ENCODE measurements around the gene PPM1L.

Gene PPM1L

GRCh38 chr3:160773722-160774121, 17.7 kb downstream of the PPM1L start:
- Histone ChIP-seq H4K20me1 (ENCODE audit: insufficient read depth) (no peaks in the 10 kb centered on the region), H2AFZ (ENCODE audit: low read depth) (no peak overlapping the region), H3K4me3 (IDR thresholded peaks at IDR 0.05; ENCODE audit: insufficient read depth, low read depth, low read length) (no peak overlapping the region), H3K9ac (no peak overlapping the region), H3K4me2 (peak overlapping the region; percentile 30), H3K27ac (peak overlapping the region; percentile 37; the same call in 1 of the 2 replicates), H3K79me2 (ENCODE audit: insufficient read depth, low read depth) (peaks cover 52% of the 10 kb centered on the region), H3K36me3 (ENCODE audit: insufficient read depth) (no peaks in the 10 kb centered on the region), H3K27me3 (ENCODE audit: insufficient read depth, low read depth) (no peaks in the 10 kb centered on the region), H3K4me1 (ENCODE audit: low read depth, poor library complexity, severe bottlenecking) (peaks cover 54% of the 10 kb centered on the region)
- no peak for TF ChIP-seq CTCF (conservative IDR thresholded peaks at IDR 0.05; ENCODE audit: low read depth, low read length)

- TF ChIP-seq CTCF (conservative IDR thresholded peaks at IDR 0.05; ENCODE audit: low read depth, low read length), result no peak
- Histone ChIP-seq H3K9ac (no peak overlapping the region), H3K27ac (peak overlapping the region; percentile 37; the same call in 1 of the 2 replicates), H3K4me1 (ENCODE audit: low read depth, poor library complexity, severe bottlenecking) (peaks cover 59% of the 10 kb centered on the region), H3K79me2 (ENCODE audit: insufficient read depth, low read depth) (peaks cover 52% of the 10 kb centered on the region), H4K20me1 (ENCODE audit: insufficient read depth) (no peaks in the 10 kb centered on the region), H3K4me2 (peak overlapping the region; percentile 30), H3K4me3 (IDR thresholded peaks at IDR 0.05; ENCODE audit: insufficient read depth, low read depth, low read length) (no peak overlapping the region), H3K27me3 (ENCODE audit: insufficient read depth, low read depth) (no peaks in the 10 kb centered on the region), H3K36me3 (ENCODE audit: insufficient read depth) (no peaks in the 10 kb centered on the region), H2AFZ (ENCODE audit: low read depth) (no peak overlapping the region)
Observed at GRCh38 chr3:160774172-160774571, 18.1 kb downstream of the PPM1L start.

- Histone ChIP-seq H3K79me2 (ENCODE audit: insufficient read depth, low read depth) (peaks cover 48% of the 10 kb centered on the region; the same call in 1 of the 2 replicates), H3K4me1 (ENCODE audit: low read depth, poor library complexity, severe bottlenecking) (peaks cover 52% of the 10 kb centered on the region), H4K20me1 (ENCODE audit: insufficient read depth) (0 out of 2 replicates have a peak, but pooled peaks cover 3% of the 10 kb centered on the region), H3K4me3 (IDR thresholded peaks at IDR 0.05; ENCODE audit: insufficient read depth, low read depth, low read length) (no peak overlapping the region), H3K4me2 (peak overlapping the region; percentile 22), H3K36me3 (ENCODE audit: insufficient read depth) (no peaks in the 10 kb centered on the region), H3K9ac (no peak overlapping the region), H3K27ac (no peak overlapping the region), H3K27me3 (ENCODE audit: insufficient read depth, low read depth) (no peaks in the 10 kb centered on the region), H2AFZ (ENCODE audit: low read depth) (no peak overlapping the region)
- TF ChIP-seq CTCF (conservative IDR thresholded peaks at IDR 0.05; ENCODE audit: low read depth, low read length), result no peak
Observed at GRCh38 chr3:160778480-160778879, 22.4 kb downstream of the PPM1L start.

- TF ChIP-seq CTCF (conservative IDR thresholded peaks at IDR 0.05; ENCODE audit: low read depth, low read length), result no peak
- Histone ChIP-seq H2AFZ (ENCODE audit: low read depth) (no peak overlapping the region), H3K27ac (no peak overlapping the region), H3K4me3 (IDR thresholded peaks at IDR 0.05; ENCODE audit: insufficient read depth, low read depth, low read length) (no peak overlapping the region), H4K20me1 (ENCODE audit: insufficient read depth) (0 out of 2 replicates have a peak, but pooled peaks cover 3% of the 10 kb centered on the region), H3K9ac (no peak overlapping the region), H3K27me3 (ENCODE audit: insufficient read depth, low read depth) (no peaks in the 10 kb centered on the region), H3K4me2 (peak overlapping the region; percentile 22), H3K4me1 (ENCODE audit: low read depth, poor library complexity, severe bottlenecking) (peaks cover 48% of the 10 kb centered on the region), H3K36me3 (ENCODE audit: insufficient read depth) (no peaks in the 10 kb centered on the region), H3K79me2 (ENCODE audit: insufficient read depth, low read depth) (peaks cover 46% of the 10 kb centered on the region; the same call in 1 of the 2 replicates)
Observed at GRCh38 chr3:160779040-160779439, 23.0 kb downstream of the PPM1L start.

All from KMS-11 (cell line).